ENCODE results near the gene GUCY1A1.
"Not testable (repeated sequence)": the region's sequence is repeated elsewhere in the genome, so short reads cannot be mapped to it uniquely, and the experiment has no call there.

Gene GUCY1A1

GRCh38 chr4:155666344-155667221, at the start of gene GUCY1A1:
TSS of gene GUCY1A1 (plus strand) at chr4:155666848. CDS start at chr4:155696868, 30,020 bp downstream.
- DNase-seq = peak; percentile 29

- no peak for DNase-seq
Measured at GRCh38 chr4:155617296-155617695, 49.4 kb upstream of the GUCY1A1 start.

GRCh38 chr4:155618183-155618838, 48.3 kb upstream of the GUCY1A1 start:
- DNase-seq = peak; percentile 47

GRCh38 chr4:155620637-155621036, 46.0 kb upstream of the GUCY1A1 start:
- no peak for DNase-seq

- DNase-seq = no peak
Measured at GRCh38 chr4:155624478-155624877, 42.2 kb upstream of the GUCY1A1 start.

- no peak for DNase-seq
Measured at GRCh38 chr4:155626561-155626960, 40.1 kb upstream of the GUCY1A1 start.

- DNase-seq = no peak
Measured at GRCh38 chr4:155629183-155629825, 37.3 kb upstream of the GUCY1A1 start.

- no peak for DNase-seq
Measured at GRCh38 chr4:155629956-155630355, 36.7 kb upstream of the GUCY1A1 start.

GRCh38 chr4:155632310-155632840, 34.3 kb upstream of the GUCY1A1 start:
- no peak for DNase-seq

- DNase-seq = no peak
Measured at GRCh38 chr4:155638195-155638965, 28.3 kb upstream of the GUCY1A1 start.

GRCh38 chr4:155639704-155640523, 26.7 kb upstream of the GUCY1A1 start:
- DNase-seq = peak; percentile 68

- DNase-seq = no peak
Measured at GRCh38 chr4:155640751-155641150, 25.9 kb upstream of the GUCY1A1 start.

- no peak for DNase-seq
Measured at GRCh38 chr4:155643087-155643486, 23.6 kb upstream of the GUCY1A1 start.

GRCh38 chr4:155646001-155646400, 20.6 kb upstream of the GUCY1A1 start:
- DNase-seq = peak; percentile 62

- not testable (repeated sequence) for DNase-seq
Measured at GRCh38 chr4:155650785-155651184, 15.9 kb upstream of the GUCY1A1 start.

GRCh38 chr4:155653052-155653451, 13.6 kb upstream of the GUCY1A1 start:
- DNase-seq = no peak

GRCh38 chr4:155656025-155656424, 10.6 kb upstream of the GUCY1A1 start:
- DNase-seq = no peak

- no peak for DNase-seq
Measured at GRCh38 chr4:155657169-155657568, 9.5 kb upstream of the GUCY1A1 start.

GRCh38 chr4:155657985-155658680, 8.5 kb upstream of the GUCY1A1 start:
- no peak for DNase-seq

- no peak for DNase-seq
Measured at GRCh38 chr4:155658681-155659064, 8.0 kb upstream of the GUCY1A1 start.

- no peak for DNase-seq
Measured at GRCh38 chr4:155659176-155659575, 7.5 kb upstream of the GUCY1A1 start.
